ENCODE results near the gene ERBB2.
A peak's percentile ranks its signal among the peaks of the same experiment; 100 is the strongest.

The ERBB2 gene

GRCh38 chr17:39678340-39679116 is 21.3 kb upstream of the ERBB2 start:
- DNase-seq (ENCODE audit: low spot score) = no peak

DNA sequence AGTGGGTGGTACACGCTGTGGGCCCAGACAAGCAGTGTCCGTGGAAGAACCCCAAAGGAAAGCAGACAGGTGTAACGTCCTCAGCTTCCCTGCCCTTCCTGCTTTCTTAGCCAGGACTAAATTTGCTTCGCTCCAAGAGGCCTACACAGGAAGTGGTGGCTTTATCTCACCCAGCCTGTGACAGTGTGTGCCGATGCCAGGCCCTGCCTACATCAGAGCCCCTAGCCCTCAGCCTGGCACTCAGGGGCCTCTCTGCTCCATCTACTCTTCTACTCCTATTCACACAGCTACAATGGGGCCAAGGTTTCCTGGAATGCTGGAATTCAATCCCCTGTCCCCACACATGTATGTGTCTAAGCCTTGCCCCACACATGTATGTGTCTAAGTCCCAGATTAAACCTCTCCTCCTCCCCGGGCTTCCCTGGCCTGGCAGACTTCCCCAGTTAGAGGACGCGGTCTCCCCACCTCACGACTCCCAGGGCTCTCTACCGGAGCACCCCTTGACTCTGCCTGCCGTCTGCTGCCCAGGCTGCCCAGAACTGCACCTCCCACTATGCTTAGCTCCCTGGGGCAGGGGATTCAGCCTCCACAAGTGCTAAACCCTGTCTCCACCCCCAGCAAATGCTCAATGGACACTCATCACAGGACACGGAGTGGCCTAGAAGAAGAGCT is 20.2 kb upstream of the ERBB2 start:
- DNase-seq (ENCODE audit: low spot score) = no peak

DNA sequence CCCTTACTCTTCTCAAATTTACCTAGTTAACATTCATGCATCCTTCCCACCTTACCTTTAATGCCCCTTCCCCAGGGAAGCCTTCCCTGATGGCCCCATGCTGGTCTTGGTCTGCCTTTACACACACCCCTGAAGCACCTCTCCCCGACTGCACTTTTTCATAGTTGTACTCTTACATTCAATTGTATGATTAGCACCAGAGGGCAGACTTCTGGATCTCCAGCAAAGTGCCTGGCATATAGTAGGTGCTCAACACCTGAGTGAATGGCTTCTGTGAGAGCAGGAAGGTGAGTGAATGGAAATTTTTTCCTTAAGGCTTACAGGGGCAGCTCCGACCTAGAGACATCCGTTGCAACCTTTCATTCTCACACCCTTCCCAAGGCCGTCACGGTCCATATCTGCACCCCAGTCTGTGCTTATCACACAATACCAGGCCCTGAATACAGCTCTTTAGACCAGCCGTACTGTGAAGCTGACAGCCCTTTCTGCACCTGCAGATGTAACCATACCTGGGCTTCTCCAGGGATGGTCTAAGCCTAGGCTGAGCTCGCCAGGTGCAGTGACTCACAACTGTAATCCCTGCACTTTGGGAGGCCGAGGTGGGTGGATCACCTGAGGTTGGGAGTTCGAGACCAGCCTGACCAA is 16.4 kb upstream of the ERBB2 start:
- no peak for DNase-seq (ENCODE audit: low spot score)

- DNase-seq (ENCODE audit: low spot score) = no peak
Observed at GRCh38 chr17:39684369-39685192, 15.3 kb upstream of the ERBB2 start.

DNA sequence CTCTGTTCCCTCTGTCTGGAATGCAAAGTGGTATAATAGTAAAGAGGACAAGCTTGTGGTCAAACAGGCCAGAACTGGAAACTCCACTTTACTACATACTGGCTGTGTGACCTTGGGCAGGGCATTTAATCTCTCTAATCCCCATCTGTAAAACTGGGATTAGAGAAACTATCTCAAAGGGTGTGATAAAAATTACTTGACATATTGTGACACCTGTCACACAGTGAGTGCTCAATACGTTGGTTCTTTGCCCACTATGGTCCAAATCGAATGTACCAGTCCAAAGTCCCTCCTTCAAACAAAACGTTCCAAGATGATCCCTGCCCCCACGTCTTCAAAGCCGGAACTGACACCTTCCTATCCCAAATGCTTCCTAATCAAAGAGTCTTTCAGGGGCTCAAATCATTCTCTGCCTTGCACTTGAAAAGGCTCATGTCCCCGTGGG is 12.7 kb upstream of the ERBB2 start:
- DNase-seq (ENCODE audit: low spot score) = no peak

- DNase-seq (ENCODE audit: low spot score) = peak; percentile 97
Observed at GRCh38 chr17:39687546-39688474, 12.1 kb upstream of the ERBB2 start, which contains the start of gene PGAP3. TSS of gene PGAP3 (minus strand) at chr17:39688057. CDS start at chr17:39688014, 43 bp downstream.

GRCh38 chr17:39688475-39688835 is 11.4 kb upstream of the ERBB2 start:
- no peak for DNase-seq (ENCODE audit: low spot score)

DNA sequence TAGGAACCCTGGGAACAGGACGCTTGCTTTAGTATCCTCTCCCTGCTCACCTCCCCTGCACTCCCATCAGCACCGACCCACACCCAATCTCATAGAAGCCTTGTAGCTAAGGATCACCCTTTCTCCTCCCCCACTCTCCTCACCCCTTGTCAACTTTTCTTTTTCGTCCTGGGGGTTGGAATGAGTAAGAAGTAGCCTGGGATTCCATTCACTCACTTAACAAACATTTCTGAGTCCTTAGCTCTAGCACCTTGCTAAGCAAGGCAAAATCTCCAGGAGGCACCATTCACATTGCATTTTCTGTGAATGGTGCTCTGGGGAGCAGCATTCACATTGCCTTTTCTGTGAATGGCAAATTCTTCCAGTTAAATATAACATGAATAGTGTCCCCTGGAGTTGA is 10.9 kb upstream of the ERBB2 start:
- no peak for DNase-seq (ENCODE audit: low spot score)

DNA sequence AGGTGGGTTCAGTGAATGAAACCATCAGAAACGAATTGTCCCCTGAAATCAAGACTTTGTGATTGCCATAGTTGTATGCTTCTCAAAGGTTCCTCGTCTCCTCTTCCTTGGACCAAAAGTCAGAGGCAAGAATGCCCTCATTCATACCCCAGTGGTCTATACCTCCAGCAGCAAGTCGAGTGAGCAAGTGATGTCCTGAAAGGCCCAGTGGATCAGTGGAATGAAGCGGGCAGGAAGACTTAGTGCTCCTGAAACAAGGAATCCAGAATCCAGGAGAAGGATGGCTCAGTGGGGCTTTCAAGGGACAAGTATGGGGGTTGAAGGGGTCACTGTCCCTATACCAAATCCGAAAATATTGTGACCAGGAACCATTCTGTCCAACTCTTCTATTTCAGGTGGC is 5.3 kb upstream of the ERBB2 start:
- no peak for DNase-seq (ENCODE audit: low spot score)

DNA sequence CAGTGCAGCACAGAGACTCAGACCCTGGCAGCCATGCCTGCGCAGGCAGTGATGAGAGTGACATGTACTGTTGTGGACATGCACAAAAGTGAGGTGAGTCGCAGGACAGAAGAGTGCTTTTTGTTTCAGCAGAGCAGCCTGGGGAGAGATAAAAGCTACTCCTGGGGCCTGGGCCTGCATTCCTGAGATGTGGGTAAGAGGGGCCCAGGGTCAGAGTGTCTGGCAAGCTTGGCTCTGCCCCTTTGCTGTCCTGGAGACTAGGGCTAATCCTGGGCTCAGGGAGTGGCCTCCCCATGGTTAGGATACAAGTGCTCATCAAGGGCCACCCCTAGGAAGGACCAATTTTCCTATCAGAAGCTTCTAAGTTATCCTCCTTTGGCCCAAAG is 4.8 kb upstream of the ERBB2 start:
- DNase-seq (ENCODE audit: low spot score) = no peak

DNA sequence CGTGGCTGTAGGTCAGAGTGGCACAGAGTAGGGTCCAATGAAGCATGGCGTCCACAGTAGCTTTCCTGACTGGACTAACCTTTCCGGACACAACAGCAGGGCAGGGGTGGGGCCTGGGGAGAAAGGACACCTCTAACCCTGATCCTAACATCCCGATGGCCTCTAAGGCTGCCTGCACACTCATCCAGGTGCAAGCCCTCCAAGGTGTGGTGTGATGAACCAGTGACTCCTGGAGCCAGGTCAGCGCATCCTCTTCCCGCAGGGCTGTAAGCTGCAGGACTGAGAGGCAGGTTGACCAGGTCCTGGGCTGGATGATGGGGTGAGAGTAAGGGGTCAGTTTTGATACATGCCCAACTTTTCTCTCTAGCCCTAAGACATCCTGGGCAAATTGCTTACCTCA is 3.1 kb upstream of the ERBB2 start:
- no peak for DNase-seq (ENCODE audit: low spot score)

GRCh38 chr17:39697961-39698360 is 1.9 kb upstream of the ERBB2 start:
- DNase-seq (ENCODE audit: low spot score) = no peak

- DNase-seq (ENCODE audit: low spot score) = peak; percentile 21
Observed at GRCh38 chr17:39699157-39699817, 577 bp upstream of the ERBB2 start.

- DNase-seq (ENCODE audit: low spot score) = peak; percentile 59
Observed at GRCh38 chr17:39700148-39700987, 504 bp downstream of the ERBB2 start.

DNA sequence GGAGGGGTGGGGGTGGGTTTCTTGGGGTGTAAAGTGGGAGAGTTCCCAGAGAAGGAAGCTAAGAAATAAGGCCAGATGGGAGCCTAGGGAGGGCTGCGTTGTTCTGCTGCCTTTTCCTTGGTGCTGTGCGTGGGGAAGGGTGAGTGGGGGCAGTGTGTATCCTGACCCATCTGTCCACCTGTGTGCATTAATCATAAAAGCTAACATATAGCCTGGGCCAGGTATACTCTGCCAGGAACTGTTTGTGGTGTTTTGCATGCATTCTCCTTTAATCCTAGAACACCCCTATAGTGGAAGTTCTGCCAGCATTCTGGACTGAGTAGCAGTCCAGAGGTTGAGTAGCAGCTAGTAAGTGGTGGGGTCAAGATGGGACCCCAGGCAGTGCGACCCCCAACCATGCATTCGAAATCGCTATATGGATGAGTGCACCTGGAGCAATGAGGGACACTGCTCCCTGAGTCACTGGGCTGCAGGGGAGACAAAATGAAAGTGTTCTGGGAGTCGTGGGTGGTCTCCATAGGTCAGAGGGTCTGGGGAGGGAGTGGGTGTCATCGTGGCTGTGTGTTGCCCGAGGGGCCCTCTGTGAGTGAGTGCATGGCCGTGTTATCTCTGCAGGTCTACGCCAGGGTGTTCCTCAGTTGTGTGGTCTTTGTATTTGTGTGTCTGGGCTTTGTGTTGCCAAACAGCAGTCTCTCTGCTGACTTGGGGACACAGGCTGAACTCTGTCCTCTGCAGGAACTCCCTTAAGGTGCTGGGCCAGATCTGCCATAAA is 1.3 kb downstream of the ERBB2 start:
- no peak for DNase-seq (ENCODE audit: low spot score)

GRCh38 chr17:39701784-39702422 is 2.0 kb downstream of the ERBB2 start:
- no peak for DNase-seq (ENCODE audit: low spot score)

- no peak for DNase-seq (ENCODE audit: low spot score)
Observed at GRCh38 chr17:39702901-39703893, 3.3 kb downstream of the ERBB2 start.

All from AG08395 (cell line).